ENCODE measurements around the gene PNLDC1.
"Not testable (repeated sequence)": the region's sequence is repeated elsewhere in the genome, so short reads cannot be mapped to it uniquely, and the experiment has no call there.

Gene PNLDC1

GRCh38 chr6:159821122-159821521 lies 21.0 kb downstream of the PNLDC1 start:
- no peak for DNase-seq

GRCh38 chr6:159821726-159822125 lies 21.6 kb downstream of the PNLDC1 start:
- no peak for DNase-seq

DNA sequence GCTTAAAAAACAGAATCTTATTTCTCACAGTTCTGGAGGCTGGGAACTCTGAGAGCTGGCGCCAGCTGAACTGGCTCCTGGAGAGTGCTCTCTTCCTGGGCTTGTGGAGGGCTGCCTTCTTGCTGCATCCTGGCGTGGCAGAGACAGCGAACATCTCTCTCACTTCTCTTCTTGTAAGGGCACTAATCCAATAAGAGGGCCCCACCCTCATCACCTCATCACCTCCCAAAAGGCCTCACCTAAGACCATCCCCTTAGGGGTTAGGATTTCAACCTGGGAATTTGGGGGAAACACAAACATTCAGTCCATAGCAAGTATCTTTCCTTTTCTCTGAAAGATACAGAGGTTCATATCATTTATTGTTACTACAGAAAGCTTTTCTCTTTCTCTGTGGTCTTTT lies 23.9 kb downstream of the PNLDC1 start:
- no peak for DNase-seq

GRCh38 chr6:159824690-159825089 lies 24.6 kb downstream of the PNLDC1 start:
- DNase-seq, result not testable (repeated sequence)

DNA sequence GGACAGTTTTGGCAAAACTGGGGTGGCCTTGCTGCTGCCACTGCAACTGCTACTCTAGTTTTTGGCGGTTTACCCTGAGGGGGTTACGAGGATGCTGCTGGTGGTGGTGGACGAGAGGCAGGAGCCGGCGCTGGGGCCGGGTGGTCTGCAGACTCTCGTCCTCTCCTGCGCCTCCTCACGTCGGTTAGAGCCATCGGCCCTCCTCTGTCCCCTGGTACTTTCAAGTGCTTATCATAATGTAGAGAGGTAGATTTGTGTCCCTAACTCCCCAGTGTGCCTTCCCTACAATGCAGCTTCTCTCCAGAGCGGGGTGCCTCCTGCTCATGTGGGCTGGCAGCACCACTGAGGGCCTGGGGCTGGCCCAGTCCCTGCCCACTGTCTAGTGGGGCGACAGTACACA lies 25.9 kb downstream of the PNLDC1 start:
- no peak for DNase-seq

DNA sequence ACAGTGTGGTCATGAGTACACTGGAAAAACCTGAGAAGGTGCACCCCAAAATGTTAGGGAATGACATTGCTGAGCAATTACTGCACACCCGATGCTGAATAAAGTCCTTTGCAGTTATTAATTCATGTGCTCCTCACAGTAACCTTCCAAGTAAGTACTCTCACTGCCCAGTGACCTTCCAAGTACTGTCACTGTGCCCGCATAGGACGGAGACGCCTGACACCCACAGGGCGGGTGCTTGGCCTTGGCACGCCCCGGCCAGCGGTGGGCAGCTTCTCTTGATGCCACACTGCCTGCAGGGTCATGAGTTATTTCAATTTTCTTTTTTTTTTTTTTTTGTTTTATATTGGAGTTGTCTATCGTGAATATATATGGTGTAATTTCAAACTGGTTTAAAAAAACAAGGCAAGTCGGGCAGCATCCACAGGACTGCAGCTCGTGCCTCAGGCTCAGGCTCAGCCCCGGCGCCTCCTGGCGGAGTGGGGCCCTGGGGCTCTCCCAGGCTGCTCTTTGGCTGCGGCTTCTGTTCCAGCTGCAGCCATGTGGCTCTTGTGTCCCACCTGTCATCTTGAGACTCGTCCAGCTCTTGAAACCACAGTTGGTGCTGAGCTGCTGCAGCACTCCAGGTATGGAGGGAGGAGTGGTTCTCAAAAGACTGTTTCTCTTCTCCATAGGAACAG lies 27.0 kb downstream of the PNLDC1 start:
- DNase-seq, result no peak

GRCh38 chr6:159828074-159828473 lies 28.0 kb downstream of the PNLDC1 start:
- no peak for DNase-seq

GRCh38 chr6:159829526-159829925 lies 29.4 kb downstream of the PNLDC1 start:
- no peak for DNase-seq

DNA sequence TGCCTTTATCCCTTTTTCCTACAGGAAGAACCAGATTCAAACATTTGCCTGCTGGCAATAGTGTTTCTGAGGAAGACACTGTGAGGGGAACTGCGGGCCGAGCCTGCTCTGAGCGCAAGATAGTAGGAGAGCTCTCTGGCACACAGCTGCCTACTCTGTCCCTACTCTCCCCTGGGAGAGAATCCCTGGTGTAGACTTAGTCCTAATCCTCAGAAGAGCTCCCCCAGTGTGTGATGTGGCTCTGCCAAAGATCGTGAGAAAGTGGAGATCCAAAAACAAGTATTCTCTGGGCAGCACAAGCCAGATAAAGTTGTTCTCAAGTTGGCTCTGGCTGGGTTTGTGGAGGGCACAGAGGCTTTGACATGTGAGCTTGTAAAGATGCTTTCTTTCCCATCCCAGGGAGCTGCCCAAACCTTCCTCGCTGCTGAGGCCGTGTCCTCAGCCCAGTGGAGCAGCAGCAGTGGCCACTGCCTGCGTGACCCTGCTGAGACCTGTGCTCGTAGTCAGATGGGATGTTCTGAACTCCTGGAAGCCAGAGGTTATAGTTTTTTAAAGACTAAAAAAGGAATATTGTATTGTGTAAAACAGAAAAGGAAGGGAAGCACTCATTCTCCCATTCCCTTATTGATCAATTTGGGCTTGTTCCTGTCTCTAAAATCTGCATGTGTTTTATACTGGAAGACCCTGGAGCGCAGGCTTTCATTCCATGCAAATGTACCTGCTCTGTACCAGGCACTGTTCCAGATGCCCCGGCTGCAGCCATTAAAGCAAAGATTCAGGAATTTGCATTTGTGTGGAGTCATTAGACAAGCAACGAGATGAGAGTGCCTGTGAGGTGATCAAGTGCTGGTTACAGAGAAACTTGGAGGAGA lies 30.7 kb downstream of the PNLDC1 start:
- no peak for DNase-seq

DNA sequence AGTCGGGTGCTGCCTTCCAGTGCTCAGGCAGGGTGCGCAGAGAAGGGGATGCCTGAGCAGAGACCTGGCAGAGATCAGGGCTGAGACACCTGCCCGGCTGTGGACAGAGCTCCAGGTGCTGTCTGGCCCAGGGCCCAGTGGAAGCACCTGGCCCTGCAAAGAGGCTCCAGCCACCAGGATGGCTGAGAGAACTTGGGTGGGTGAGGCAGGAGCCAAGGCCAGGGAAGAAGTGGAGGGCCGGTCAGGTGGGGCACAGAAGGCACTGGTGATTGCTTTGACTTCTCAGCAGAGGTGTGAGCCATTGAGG lies 31.2 kb downstream of the PNLDC1 start:
- DNase-seq, result no peak

DNA sequence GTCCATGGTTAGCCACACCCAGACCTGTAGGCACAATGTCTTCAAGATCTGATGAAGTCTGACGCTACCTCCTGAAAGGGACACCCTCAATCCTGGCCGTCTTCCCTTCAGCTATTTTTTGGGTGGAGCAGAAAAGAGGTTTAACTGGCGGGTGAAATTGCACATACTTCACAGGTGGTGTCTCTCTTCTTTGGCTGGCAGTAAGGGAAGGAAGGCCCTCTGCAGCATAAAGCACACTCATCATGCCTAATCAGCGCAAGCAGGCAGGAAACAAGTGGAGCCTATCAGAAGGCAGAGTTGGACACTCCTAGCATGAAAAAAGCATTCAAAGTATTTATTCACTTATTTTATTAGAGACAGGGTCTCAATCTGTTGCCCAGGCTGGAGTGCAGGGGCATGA lies 32.9 kb downstream of the PNLDC1 start:
- DNase-seq, result no peak

- no peak for DNase-seq
Measured at GRCh38 chr6:159833556-159833955, 33.5 kb downstream of the PNLDC1 start.

- no peak for DNase-seq
Measured at GRCh38 chr6:159833997-159834603, 34.0 kb downstream of the PNLDC1 start.

- no peak for DNase-seq
Measured at GRCh38 chr6:159836718-159837490, 36.8 kb downstream of the PNLDC1 start.

DNA sequence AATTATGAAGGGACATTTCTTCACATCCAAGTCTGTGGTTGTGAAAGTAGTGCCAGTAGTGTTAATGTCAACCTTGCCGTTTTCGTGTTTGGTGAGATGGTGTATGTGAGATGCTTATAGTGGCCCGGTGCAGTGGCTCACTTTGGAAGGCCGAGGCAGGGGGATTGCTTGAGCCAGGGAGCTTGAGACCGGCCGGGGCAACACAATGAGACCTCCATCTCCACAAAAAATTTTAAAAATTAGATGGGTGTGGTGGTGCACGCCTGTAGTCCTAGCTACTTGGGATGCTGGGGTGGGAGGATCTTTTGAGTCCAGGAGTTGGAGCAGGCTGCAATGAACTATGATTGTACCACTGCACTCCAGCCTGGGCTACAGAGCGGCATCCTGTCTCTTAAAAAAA lies 37.4 kb downstream of the PNLDC1 start:
- DNase-seq, result no peak

GRCh38 chr6:159838020-159838744 lies 38.1 kb downstream of the PNLDC1 start:
- no peak for DNase-seq

GRCh38 chr6:159842035-159842434 lies 42.0 kb downstream of the PNLDC1 start:
- no peak for DNase-seq

DNA sequence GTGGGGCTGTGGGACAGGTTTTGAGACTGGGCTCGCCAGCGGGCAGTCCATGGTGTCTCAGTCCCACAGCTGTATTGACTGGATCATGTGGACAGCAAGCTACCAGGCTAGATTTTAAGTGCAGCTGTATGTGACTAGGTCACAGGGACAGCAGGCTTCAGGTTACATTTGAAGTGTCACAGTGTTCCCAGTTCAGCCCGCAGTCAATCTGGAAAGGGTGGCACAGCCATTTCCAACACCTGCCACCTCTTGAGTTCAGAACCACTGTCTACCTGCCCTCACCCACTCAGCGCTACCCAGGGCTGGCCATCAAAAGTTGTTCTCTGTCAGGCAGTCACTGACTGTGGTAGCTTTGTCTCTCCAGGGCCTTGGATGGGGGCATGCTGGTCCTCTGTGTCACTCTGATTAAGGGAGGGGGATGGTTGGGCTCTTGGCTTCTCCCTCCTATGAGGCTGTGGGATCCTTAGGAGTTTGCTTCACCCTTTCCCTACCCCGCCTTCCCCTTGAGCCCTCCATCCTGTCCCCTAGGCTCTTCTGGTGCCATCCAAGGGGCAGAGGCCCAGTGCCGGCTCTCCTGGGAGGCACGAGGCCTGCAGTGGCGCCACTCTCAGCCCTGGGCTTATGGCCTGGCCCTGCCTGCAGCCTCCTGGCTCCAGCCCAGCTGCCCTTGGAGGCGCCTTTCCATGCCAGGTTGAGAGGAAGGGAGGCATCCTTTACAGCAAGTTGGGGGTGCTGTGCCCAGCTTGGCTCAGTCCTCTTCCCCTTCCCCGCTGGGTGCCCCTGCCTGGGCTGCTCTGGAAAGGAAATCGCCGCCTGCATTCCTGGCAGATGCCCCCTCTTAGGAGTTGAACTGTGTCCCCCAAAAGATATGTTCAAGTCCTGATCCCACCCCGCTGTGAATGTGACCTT lies 44.9 kb downstream of the PNLDC1 start:
- no peak for DNase-seq

GRCh38 chr6:159848552-159848951 lies 48.5 kb downstream of the PNLDC1 start:
- DNase-seq, result not testable (repeated sequence)

- DNase-seq, result not testable (repeated sequence)
Measured at GRCh38 chr6:159849851-159850250, 49.8 kb downstream of the PNLDC1 start.

DNA sequence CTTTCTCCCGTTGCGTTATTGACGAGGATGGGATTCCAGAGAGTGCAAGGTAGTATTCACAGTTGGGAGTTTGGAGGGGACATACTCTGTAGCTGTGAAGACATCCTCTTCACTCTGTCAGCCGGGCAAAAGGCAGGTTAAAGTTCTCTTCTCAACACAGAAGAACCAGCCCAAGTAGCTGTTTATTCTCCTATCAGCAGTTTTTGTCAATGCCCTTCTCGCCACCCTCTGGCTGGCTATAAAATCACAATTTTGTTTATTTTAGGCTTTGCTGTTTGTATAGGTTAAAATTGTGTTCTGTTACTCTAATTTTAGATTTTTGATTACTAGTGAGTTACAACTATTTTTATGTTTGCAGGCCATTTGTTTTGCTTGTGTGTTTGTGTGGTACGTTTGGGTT lies 52.8 kb downstream of the PNLDC1 start:
- no peak for DNase-seq

GRCh38 chr6:159853754-159854153 lies 53.7 kb downstream of the PNLDC1 start:
- no peak for DNase-seq
